Endothelial cell (in vitro differentiated cells): ENCODE results near the gene PHLDA1. TPM values are rescaled to one million over a fixed set of nuclear protein-coding genes. Genes with fewer than 3 reads are reported as not detected.

Source experiments
- DNase-seq: peaks from one replicate; pipeline ENCODE4 v3.0.0; 2021; ENCODE audit warnings: low spot score
- H3K27ac Mint-ChIP-seq: one replicate; pipeline ENCODE4 v1.8.0; 2021; ENCODE audit warnings: mixed read lengths, inconsistent platforms; ENCODE audit not compliant: unreplicated experiment
- H3K27me3 Mint-ChIP-seq: one replicate; pipeline ENCODE4 v1.8.0; 2021; ENCODE audit warnings: mild to moderate bottlenecking, moderate library complexity, mixed read lengths, inconsistent platforms; ENCODE audit not compliant: unreplicated experiment
- H3K36me3 Mint-ChIP-seq: one replicate; pipeline ENCODE4 v1.8.0; 2021; ENCODE audit warnings: mild to moderate bottlenecking, low read depth, mixed read lengths, inconsistent platforms; ENCODE audit not compliant: unreplicated experiment
- H3K4me1 Mint-ChIP-seq: one replicate; pipeline ENCODE4 v1.8.0; 2021; ENCODE audit warnings: mild to moderate bottlenecking, mixed read lengths, inconsistent platforms; ENCODE audit not compliant: unreplicated experiment
- H3K4me3 Mint-ChIP-seq: one replicate; pipeline ENCODE4 v1.8.0; 2021; ENCODE audit warnings: mild to moderate bottlenecking, mixed read lengths, inconsistent platforms; ENCODE audit not compliant: unreplicated experiment
- H3K9me3 Mint-ChIP-seq: one replicate; pipeline ENCODE4 v1.8.0; 2021; ENCODE audit warnings: mixed read lengths, inconsistent platforms; ENCODE audit not compliant: unreplicated experiment
- CTCF ChIP-seq: fragments of 200-600 bp; sonication (generic); IDR thresholded peaks from one replicate; pipeline ENCODE4 v1.5.0; 2021; ENCODE audit warnings: antibody characterized with exemption; ENCODE audit not compliant: unreplicated experiment
- total RNA-seq: library from RNA; stranded (reverse); fragmentation: NEBNext Ultra II Directional; extraction: Animal tissue kit (Norgen Biotek cat#: 25700); gene quantifications from one replicate; pipeline ENCODE4 v1.2.1, GENCODE V29; 2021; ENCODE audit not compliant: unreplicated experiment

The PHLDA1 gene
- total RNA-seq, 1 donor from 2014 or later: 50.3 TPM

GRCh38 chr12:76033081-76034011 lies 1.8 kb upstream of the PHLDA1 start:
- DNase-seq: no peak

GRCh38 chr12:76032043-76032981 lies 736 bp upstream of the PHLDA1 start:
- H3K9me3 Mint-ChIP-seq: no peaks in the 10 kb centered on the region
- H3K36me3 Mint-ChIP-seq: peaks cover 22% of the 10 kb centered on the region
- TF ChIP-seq CTCF: no peak
- DNase-seq: peak; percentile 39
- peaks cover 13% of the 10 kb centered on the region for H3K27me3 Mint-ChIP-seq
- H3K4me3 Mint-ChIP-seq: peak overlapping the region; percentile 97
- H3K4me1 Mint-ChIP-seq: peaks cover 39% of the 10 kb centered on the region
- peak overlapping the region; percentile 96 for H3K27ac Mint-ChIP-seq

More at GRCh38 chr12:76033081-76034011, 1.8 kb upstream of the PHLDA1 start:
- Mint-ChIP-seq H3K36me3 (peaks cover 22% of the 10 kb centered on the region), H3K4me3 (peak overlapping the region; percentile 97), H3K27me3 (peaks cover 13% of the 10 kb centered on the region), H3K27ac (peak overlapping the region; percentile 96), H3K9me3 (no peaks in the 10 kb centered on the region), H3K4me1 (peaks cover 41% of the 10 kb centered on the region)
- no peak for TF ChIP-seq CTCF

GRCh38 chr12:76031081-76031413 lies 529 bp downstream of the PHLDA1 start:
- Mint-ChIP-seq H3K4me1 (peaks cover 45% of the 10 kb centered on the region), H3K36me3 (peaks cover 22% of the 10 kb centered on the region), H3K27ac (no peak overlapping the region), H3K27me3 (peaks cover 13% of the 10 kb centered on the region), H3K4me3 (peak overlapping the region; percentile 97), H3K9me3 (no peaks in the 10 kb centered on the region)
- TF ChIP-seq CTCF: no peak
- DNase-seq: no peak

GRCh38 chr12:76030341-76031080 lies 1.1 kb downstream of the PHLDA1 start:
- peak overlapping the region; percentile 97 for H3K4me3 Mint-ChIP-seq
- TF ChIP-seq CTCF: no peak
- peaks cover 22% of the 10 kb centered on the region for H3K36me3 Mint-ChIP-seq
- no peaks in the 10 kb centered on the region for H3K9me3 Mint-ChIP-seq
- peaks cover 13% of the 10 kb centered on the region for H3K27me3 Mint-ChIP-seq
- peaks cover 41% of the 10 kb centered on the region for H3K4me1 Mint-ChIP-seq
- peak; percentile 36 for DNase-seq
- H3K27ac Mint-ChIP-seq: peak overlapping the region; percentile 78
